NCI-H748 treated with DMSO at 0.1 percent for 48 hours (cell line): ENCODE measurements around the gene PRCC.

Experiments
- DNase-seq: peaks from one replicate; lab custom pipeline; 2025; lab: John Stamatoyannopoulos, UW

The PRCC gene

DNA sequence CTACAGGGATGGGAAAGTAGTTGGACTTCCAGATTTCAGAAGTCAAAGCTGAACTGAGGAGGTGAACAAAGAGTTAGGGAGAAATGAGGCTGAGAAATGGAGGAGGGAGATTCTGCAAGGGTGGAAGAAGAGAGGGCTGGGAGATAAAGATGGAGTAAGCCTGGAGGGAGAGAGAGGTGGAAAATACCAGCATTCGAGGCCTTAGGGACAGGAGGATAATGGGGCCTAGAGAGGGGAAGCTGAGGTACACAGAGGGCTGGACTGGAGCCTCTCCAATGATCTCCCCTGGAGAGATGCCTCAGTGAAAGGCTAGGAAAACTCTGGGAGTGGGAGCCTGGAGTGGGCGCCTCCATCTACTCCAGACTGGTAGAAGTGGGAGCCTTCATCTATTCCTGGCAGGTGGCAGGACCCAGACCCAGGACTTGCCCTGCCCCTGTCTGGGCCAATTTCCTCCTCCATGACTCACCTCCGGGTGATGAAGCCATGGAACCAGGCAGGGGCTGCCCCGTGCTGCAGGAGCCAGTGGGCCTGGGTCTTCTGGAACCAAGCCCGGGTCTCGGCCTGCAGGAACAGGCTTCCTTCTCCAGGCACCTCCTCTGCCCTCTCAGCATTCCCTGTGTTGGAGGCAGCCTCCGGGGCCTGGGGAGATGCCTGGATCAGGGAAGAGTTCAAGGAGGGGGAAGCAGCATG, 47.4 kb downstream of the PRCC start:
- no peak for DNase-seq

- DNase-seq = no peak
Measured at GRCh38 chr1:156815307-156815826, 48.0 kb downstream of the PRCC start.

GRCh38 chr1:156815961-156816422, 48.7 kb downstream of the PRCC start:
- DNase-seq = no peak

GRCh38 chr1:156816561-156817328, 49.4 kb downstream of the PRCC start, which contains the start of gene SH2D2A:
TSS of gene SH2D2A (minus strand) at chr1:156816848. CDS start at chr1:156816708, 140 bp downstream.
- no peak for DNase-seq

DNA sequence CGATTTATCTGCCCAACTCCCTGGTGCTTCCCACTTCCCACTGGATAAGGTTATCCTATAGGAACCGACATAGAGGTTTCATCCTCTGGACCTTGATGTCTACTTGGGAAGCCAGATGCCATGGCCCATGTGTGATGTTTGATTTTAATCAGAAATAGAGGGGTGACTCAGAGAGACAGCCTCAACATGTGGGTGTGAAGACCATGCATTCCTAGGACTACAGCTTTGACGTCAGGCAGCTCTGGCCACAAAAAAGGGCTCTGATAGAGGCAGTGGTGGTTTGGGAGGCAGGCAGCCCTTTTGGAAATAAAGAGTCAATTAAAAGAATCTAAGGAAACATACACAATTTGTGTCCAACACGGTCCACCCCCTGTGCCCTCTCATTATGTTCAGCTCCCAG, 54.5 kb downstream of the PRCC start:
- DNase-seq = no peak

- no peak for DNase-seq
Measured at GRCh38 chr1:156822680-156823079, 55.3 kb downstream of the PRCC start.

GRCh38 chr1:156823210-156823790, 56.0 kb downstream of the PRCC start:
- no peak for DNase-seq

DNA sequence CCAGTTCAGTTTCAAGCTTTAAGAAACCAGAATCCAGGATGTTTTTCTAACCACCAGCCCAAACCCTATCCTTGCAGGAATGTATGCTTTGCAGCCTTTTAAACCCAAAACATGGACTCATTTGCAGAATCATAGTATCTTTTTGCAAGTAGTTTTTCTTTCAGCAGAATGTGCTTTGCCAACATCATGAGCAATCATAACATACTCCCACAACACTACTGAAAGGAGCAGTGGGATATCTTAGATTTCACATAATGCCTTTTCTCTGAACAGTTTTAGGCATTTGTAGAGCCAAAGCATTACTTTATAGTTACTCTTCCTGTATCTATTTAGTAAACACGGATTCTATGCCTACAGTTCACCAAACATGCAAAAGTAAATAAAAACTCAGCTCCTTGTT, 59.3 kb downstream of the PRCC start:
- DNase-seq = no peak

- DNase-seq = no peak
Measured at GRCh38 chr1:156828400-156829124, 61.2 kb downstream of the PRCC start.

- DNase-seq = no peak
Measured at GRCh38 chr1:156832434-156832833, 65.1 kb downstream of the PRCC start.

DNA sequence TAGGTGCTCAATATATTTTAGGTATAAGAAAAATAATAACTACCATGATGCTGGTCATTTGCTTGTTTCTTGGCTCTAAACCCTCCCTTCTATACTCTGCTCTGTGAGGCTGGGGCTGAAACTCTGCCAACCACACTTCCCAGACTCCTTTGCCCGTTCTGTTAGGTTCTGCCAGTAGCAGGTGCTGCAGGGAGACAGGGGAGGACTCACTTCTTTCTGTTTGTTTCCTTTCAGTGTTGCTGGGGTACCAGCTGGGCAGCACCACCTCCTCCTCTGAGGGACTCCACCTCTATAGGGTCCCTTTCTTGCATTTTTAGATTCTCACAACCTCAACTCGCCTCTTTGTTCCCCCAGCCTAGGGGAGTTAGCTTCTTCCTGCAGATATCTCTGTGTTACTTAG, 66.3 kb downstream of the PRCC start:
- no peak for DNase-seq

DNA sequence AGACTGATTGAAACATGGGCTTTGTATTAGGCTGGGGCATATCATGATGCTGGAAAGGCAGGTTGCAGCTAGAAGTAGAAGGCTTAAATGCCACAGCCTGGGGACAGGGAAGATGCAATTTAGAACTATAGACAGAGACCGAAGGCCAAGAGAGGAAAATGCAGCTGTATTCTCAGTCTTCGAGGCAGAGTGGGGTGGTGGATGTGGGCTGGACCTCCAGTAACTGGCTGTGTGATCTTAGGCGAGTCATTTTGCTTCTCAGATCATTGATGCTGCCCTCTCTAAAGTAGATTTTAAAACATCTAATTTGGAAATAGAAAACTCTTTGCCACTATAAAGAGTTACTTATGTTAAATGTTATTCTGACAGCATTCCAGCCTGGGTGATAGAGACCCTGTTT, 67.0 kb downstream of the PRCC start:
- no peak for DNase-seq

DNA sequence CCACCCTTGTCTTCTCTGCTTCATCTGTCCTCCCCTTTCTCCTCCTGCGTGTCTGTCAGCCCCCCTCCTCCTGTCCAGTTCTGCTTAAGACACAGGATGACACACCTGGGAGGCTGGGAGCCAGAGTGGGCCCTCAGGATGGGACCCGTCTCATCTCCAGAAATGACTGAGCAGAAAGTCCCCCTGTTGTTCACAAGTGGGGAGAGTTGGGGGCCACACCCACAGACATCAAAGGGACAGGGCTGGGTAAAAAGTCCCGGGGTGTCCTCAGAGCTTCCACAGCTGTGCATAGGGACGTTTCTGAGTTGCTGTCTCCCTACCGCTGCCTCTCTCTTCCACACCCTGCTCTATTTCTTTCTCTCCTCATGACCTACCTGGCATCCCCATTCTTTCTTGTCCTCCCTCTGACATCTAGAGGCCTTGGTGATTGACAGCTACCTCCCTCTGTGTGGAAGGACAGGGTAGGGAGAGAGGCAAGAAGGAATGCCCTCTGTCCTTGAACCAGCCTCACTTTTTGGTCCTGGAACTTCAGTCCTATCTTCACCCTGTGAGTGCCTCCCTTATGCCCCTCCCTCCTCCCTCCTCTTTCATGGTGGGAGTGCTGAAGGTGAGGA, 68.8 kb downstream of the PRCC start:
- no peak for DNase-seq

DNA sequence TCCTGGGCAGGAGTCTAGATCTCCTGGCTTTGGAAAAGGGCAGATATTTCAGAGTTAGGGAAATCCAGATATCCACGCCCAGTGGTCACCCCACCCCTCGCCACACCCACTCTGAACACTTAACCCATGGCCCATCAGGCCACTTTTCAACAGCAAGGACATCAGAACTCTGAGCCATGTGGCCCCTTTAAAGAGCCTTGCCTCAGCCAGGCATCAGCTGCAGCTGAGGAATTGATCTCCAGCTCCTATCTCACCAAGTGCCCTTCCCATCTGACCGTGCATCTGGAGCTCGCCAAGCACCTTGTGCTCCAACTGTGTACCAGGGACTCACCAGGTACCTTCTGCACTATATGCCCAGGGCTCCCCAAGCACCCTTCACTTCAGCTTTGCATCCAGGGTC, 69.6 kb downstream of the PRCC start:
- DNase-seq = no peak

DNA sequence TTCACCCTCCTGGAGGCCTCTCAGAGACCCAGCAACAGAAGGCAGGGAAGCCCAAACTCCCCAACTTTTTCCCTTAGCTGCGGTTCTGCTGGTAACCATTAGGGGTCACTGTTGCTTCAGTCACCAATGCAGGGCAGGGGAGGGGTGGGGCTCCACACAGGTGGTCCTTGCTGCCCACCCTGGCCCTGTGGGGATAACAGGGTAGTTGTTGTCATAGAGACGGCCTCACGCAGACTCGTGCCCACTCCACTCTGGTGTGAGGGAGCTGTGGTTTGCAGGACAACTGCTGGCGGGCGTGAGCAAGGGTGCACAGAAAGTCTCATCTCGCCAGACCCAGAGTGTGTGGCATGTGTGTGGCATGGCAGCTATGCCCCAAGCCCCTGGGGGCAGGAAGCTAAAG, 71.6 kb downstream of the PRCC start:
- no peak for DNase-seq

GRCh38 chr1:156839426-156840109, 72.2 kb downstream of the PRCC start:
- DNase-seq = no peak

- no peak for DNase-seq
Measured at GRCh38 chr1:156840186-156840897, 73.0 kb downstream of the PRCC start.

GRCh38 chr1:156840898-156841279, 73.6 kb downstream of the PRCC start:
- no peak for DNase-seq

GRCh38 chr1:156841295-156841855, 74.0 kb downstream of the PRCC start:
- DNase-seq = no peak

- no peak for DNase-seq
Measured at GRCh38 chr1:156842618-156843300, 75.4 kb downstream of the PRCC start.
